Spleen (tissue), 7 donors: Measurements from ENCODE around the gene TET2.

Experiments
- CTCF ChIP-seq, 11 experiments: fragments of 200-600 bp in 7 of 11; fragments of 450-650 bp in 4 of 11; sonication (generic) in 4 of 11; IDR thresholded peaks in 8 of 11; conservative IDR thresholded peaks in 3 of 11; 1 replicate in 7 of 11; 2 replicates in 4 of 11; pipeline versions ENCODE4 v1.4.0 to v1.8.0; 2016 to 2021; ENCODE audit warnings: antibody characterized with exemption in 11 of 11, inconsistent platforms in 4 of 11, mild to moderate bottlenecking in 1 of 11
- POLR2A ChIP-seq, 3 donors: fragments of 450-650 bp; IDR thresholded peaks; one replicate each; pipeline ENCODE4 v1.5.1; 2017; ENCODE audit warnings: antibody characterized with exemption in 3 of 3, mild to moderate bottlenecking in 1 of 3
- donor health status: DM: no; HTN: no; CAD: no; lungs with moderate emphysema.
- donor health status: DM: no; HTN: no; CAD: no.
- donor health status: DM: no; HTN: no; CAD: no.

DNA sequence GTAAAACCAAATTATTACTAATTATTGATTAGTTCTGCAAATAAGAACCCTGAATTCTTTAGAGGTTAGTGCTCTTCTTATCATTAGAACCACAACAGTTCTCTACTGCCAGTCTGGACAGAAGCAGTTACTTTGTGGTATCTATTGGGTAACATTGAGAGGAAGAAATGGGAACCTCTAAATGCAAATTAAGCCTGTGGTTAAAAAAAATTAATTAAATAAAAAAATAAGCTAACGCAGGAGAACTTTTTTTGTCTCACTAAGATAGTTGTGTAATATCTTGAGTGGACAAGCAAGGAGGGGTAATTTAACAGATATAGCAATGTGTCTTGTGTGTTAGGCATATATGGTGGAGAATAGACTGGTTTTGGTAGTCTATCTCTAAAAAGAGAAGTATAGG lies 32.9 kb upstream of the TET2 start:
- TF ChIP-seq CTCF (IDR thresholded peaks at IDR 0.05 in 8 of 11, conservative IDR thresholded peaks at IDR 0.05 in 3 of 11) (no peak), POLR2A (IDR thresholded peaks at IDR 0.05) (no peak)
